HS-27A (cell line): Measurements from ENCODE around the gene PLPPR2.
A peak's percentile ranks its signal among the peaks of the same experiment; 100 is the strongest.
"Not testable (repeated sequence)": the region's sequence is repeated elsewhere in the genome, so short reads cannot be mapped to it uniquely, and the experiment has no call there.

ENCODE experiments used
- DNase-seq: peaks from one replicate; pipeline ENCODE4 v3.0.0-alpha.2; 2012; ENCODE audit warnings: low read depth, missing footprints

PLPPR2 gene

GRCh38 chr19:11401808-11402543, 46.7 kb downstream of the PLPPR2 start:
- DNase-seq, result no peak

GRCh38 chr19:11404588-11405222, 49.5 kb downstream of the PLPPR2 start:
- DNase-seq, result no peak

- no peak for DNase-seq
Measured at GRCh38 chr19:11405846-11406643, 50.8 kb downstream of the PLPPR2 start.

GRCh38 chr19:11406703-11407236, 51.5 kb downstream of the PLPPR2 start:
- not testable (repeated sequence) for DNase-seq

GRCh38 chr19:11408591-11408990, 53.4 kb downstream of the PLPPR2 start:
- DNase-seq, result no peak

- peak; percentile 46 for DNase-seq
Measured at GRCh38 chr19:11410682-11411081, 55.5 kb downstream of the PLPPR2 start.

- DNase-seq, result no peak
Measured at GRCh38 chr19:11414544-11414943, 59.3 kb downstream of the PLPPR2 start.
